Measurements from ENCODE around the gene CREBRF.

DNA sequence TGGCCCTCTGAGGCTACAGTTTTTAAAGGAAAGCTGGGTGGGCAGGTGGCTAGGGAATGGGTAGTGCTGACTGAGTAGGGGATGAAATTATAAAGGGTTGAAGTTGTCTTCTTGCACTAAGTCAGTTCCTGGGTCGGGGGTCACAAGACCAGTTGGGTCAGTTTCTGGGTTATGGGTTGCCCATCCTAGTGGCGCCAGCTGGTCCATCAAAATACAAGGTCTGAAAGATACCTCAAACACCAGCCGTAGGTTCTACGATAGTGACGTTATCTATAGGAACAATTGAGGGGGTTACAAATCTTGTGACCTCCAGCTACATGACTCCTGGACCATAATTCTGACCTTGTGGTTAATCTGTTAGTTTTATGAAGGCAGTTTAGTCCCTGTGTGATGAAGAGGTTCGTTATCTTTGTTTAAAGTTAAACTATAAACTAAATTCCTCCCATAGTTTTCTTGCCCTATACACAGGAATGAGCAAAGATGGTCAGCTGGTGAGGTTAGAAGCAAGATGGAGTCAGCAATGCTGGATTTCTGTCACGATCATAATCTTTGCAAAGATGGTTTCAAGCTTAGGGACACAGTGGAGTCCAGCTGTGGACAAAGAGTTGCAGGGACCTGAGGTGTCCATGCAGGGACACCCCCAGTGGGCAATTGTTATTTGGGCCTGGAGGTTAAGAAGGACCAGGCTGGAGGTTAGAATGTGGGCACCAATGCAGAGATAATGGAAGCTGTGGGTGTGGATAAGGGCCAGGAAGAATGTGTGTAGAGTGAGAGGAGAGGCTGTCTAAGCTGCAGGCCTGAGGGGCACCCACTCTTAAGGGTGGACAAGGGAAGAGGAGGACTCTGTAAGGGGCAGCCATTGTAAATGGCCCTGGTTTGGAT is 14.0 kb upstream of the CREBRF start:
- TF ChIP-seq, protein P1, sequence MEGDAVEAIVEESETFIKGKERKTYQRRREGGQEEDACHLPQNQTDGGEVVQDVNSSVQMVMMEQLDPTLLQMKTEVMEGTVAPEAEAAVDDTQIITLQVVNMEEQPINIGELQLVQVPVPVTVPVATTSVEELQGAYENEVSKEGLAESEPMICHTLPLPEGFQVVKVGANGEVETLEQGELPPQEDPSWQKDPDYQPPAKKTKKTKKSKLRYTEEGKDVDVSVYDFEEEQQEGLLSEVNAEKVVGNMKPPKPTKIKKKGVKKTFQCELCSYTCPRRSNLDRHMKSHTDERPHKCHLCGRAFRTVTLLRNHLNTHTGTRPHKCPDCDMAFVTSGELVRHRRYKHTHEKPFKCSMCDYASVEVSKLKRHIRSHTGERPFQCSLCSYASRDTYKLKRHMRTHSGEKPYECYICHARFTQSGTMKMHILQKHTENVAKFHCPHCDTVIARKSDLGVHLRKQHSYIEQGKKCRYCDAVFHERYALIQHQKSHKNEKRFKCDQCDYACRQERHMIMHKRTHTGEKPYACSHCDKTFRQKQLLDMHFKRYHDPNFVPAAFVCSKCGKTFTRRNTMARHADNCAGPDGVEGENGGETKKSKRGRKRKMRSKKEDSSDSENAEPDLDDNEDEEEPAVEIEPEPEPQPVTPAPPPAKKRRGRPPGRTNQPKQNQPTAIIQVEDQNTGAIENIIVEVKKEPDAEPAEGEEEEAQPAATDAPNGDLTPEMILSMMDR (IDR thresholded peaks at IDR 0.05; ENCODE audit: insufficient read depth, low read depth, low read length) = no peak
- TF ChIP-seq EZH2 (IDR thresholded peaks at IDR 0.05; ENCODE audit: insufficient read depth, low read length) = no peak
